ENCODE results near the gene KCND3.

DNA sequence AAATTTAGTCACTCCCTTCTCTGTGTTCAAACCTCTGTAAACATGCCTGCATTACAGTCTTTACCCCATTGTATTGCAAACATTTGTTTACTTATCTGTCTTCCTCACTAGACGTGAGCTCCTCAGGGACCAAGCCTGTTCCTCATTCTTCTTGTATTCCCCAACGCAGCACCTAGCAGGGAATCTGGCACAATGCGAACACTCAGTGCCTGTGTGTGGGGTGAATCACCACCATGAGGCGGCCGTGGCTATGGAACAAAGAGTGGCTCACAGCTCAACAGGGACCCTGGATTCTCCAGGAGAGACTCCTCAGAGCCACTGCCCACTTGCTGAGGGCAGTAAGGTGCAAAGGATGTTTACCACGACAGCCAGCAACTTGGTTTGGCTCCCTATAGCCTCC is 137.9 kb downstream of the KCND3 start:
- no peak for TF ChIP-seq POLR2A (IDR thresholded peaks at IDR 0.05)
- TF ChIP-seq, protein P1, sequence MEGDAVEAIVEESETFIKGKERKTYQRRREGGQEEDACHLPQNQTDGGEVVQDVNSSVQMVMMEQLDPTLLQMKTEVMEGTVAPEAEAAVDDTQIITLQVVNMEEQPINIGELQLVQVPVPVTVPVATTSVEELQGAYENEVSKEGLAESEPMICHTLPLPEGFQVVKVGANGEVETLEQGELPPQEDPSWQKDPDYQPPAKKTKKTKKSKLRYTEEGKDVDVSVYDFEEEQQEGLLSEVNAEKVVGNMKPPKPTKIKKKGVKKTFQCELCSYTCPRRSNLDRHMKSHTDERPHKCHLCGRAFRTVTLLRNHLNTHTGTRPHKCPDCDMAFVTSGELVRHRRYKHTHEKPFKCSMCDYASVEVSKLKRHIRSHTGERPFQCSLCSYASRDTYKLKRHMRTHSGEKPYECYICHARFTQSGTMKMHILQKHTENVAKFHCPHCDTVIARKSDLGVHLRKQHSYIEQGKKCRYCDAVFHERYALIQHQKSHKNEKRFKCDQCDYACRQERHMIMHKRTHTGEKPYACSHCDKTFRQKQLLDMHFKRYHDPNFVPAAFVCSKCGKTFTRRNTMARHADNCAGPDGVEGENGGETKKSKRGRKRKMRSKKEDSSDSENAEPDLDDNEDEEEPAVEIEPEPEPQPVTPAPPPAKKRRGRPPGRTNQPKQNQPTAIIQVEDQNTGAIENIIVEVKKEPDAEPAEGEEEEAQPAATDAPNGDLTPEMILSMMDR (IDR thresholded peaks at IDR 0.05) = no peak
